OCI-LY1 (cell line): ENCODE results near the gene NR1H3.
A peak's percentile ranks its signal among the peaks of the same experiment; 100 is the strongest.
"Not testable (repeated sequence)": the region's sequence is repeated elsewhere in the genome, so short reads cannot be mapped to it uniquely, and the experiment has no call there.

Source experiments
- H2AFZ ChIP-seq: fragments of 200-600 bp; sonication (generic), shearing (Covaris generic); 2 replicates; pipeline ENCODE4 v1.6.0; 2014; ENCODE audit warnings: antibody characterized with exemption, mild to moderate bottlenecking, low read length
- H3F3A ChIP-seq: fragments of 200-600 bp; sonication (generic), shearing (Covaris generic); 2 replicates; pipeline ENCODE4 v1.6.0; 2014; ENCODE audit warnings: mild to moderate bottlenecking, antibody characterized with exemption, low read length, moderate library complexity; ENCODE audit not compliant: insufficient read depth
- H3K27ac ChIP-seq: fragments of 200-600 bp; sonication (generic); 2 replicates; pipeline ENCODE4 v1.5.1; 2014; ENCODE audit warnings: low read length, mixed run types, mild to moderate bottlenecking, low read depth; ENCODE audit not compliant: poor library complexity, severe bottlenecking
- H3K27me3 ChIP-seq: fragments of 200-600 bp; sonication (generic); 2 replicates; pipeline ENCODE4 v1.6.0; 2014; ENCODE audit warnings: antibody characterized with exemption, mild to moderate bottlenecking, low read length, moderate library complexity; ENCODE audit not compliant: insufficient read depth
- H3K36me3 ChIP-seq: fragments of 200-600 bp; sonication (generic); 2 replicates; pipeline ENCODE4 v1.6.1; 2014; ENCODE audit warnings: mild to moderate bottlenecking, antibody characterized with exemption, low read length, moderate library complexity, mixed read lengths; ENCODE audit not compliant: insufficient read depth
- H3K4me1 ChIP-seq: fragments of 200-600 bp; sonication (generic); 2 replicates; pipeline ENCODE4 v1.5.1; 2014; ENCODE audit warnings: mild to moderate bottlenecking, low read length, moderate library complexity; ENCODE audit not compliant: insufficient read depth, severe bottlenecking
- H3K4me2 ChIP-seq: fragments of 200-600 bp; sonication (generic), shearing (Covaris generic); 2 replicates; pipeline ENCODE4 v1.6.1; 2014; ENCODE audit warnings: low read length
- H3K4me3 ChIP-seq: fragments of 200-600 bp; sonication (generic); 2 replicates; pipeline ENCODE4 v1.5.1; 2014; ENCODE audit warnings: low read length, low read depth, mild to moderate bottlenecking, mixed read lengths; ENCODE audit not compliant: poor library complexity, severe bottlenecking
- H3K79me2 ChIP-seq: fragments of 200-600 bp; shearing (Covaris generic); 2 replicates; pipeline ENCODE4 v1.6.1; 2016; ENCODE audit warnings: mixed run types, low read length, mixed read lengths; ENCODE audit not compliant: insufficient read depth
- H3K9ac ChIP-seq: fragments of 200-600 bp; sonication (generic), shearing (Covaris generic); 2 replicates; pipeline ENCODE4 v1.6.1; 2014; ENCODE audit warnings: mild to moderate bottlenecking, low read length, mixed read lengths
- H3K9me2 ChIP-seq: fragments of 200-600 bp; sonication (generic), shearing (Covaris generic); 2 replicates; pipeline ENCODE4 v1.6.1; 2014; ENCODE audit warnings: low read depth, mild to moderate bottlenecking, low read length, mixed read lengths
- H3K9me3 ChIP-seq: fragments of 200-600 bp; shearing (Covaris generic); 2 replicates; pipeline ENCODE4 v1.6.1; 2014; ENCODE audit warnings: low read length, mixed read lengths
- H4K20me1 ChIP-seq: fragments of 200-600 bp; sonication (generic), shearing (Covaris generic); 2 replicates; pipeline ENCODE4 v1.6.0; 2016; ENCODE audit warnings: mild to moderate bottlenecking, low read length; ENCODE audit not compliant: insufficient read depth
- CTCF ChIP-seq: fragments of 200-600 bp; sonication (generic), shearing (Covaris generic); IDR thresholded peaks from 2 replicates; pipeline ENCODE4 v1.5.1; 2017; ENCODE audit warnings: mild to moderate bottlenecking, antibody characterized with exemption, low read length, moderate library complexity, mixed read lengths
- EZH2 ChIP-seq: fragments of 200-600 bp; sonication (generic), shearing (Covaris generic); IDR thresholded peaks from 2 replicates; pipeline ENCODE4 v1.8.0; 2017; ENCODE audit warnings: borderline replicate concordance, mixed run types, mild to moderate bottlenecking, antibody characterized with exemption, low read length, moderate library complexity, mixed read lengths

NR1H3 gene

GRCh38 chr11:47257517-47258316, at the start of gene NR1H3:
NR1H3 (plus strand) TSS chr11:47257996; CDS start chr11:47259217, 1,221 bp downstream.
- no peak for TF ChIP-seq EZH2
- peak; percentile 37; the same call in 1 of the 2 replicates for TF ChIP-seq CTCF
- Histone ChIP-seq H3K27ac (no peak within 1 kb of the TSS), H3K36me3 (no peaks in the 10 kb centered on the region), H4K20me1 (no peaks in the 10 kb centered on the region), H2AFZ (no peak within 1 kb of the TSS), H3K79me2 (no peaks in the 10 kb centered on the region), H3K27me3 (peaks cover 4% of the 10 kb centered on the region; the same call in 1 of the 2 replicates), H3K4me3 (no peak within 1 kb of the TSS), H3K9ac (no peak within 1 kb of the TSS), H3K4me2 (no peak within 1 kb of the TSS), H3K9me3 (no peaks in the 10 kb centered on the region), H3K4me1 (no peaks in the 10 kb centered on the region), H3K9me2 (no peaks in the 10 kb centered on the region), H3F3A (no peaks in the 10 kb centered on the region)

GRCh38 chr11:47208008-47208552, 49.7 kb upstream of the NR1H3 start:
- H2AFZ ChIP-seq, H3F3A ChIP-seq, H3K36me3 ChIP-seq, H3K27ac ChIP-seq, H3K4me1 ChIP-seq, H3K9me3 ChIP-seq, H3K9ac ChIP-seq, H3K27me3 ChIP-seq, H3K9me2 ChIP-seq, H3K4me2 ChIP-seq, H3K4me3 ChIP-seq, H3K79me2 ChIP-seq, H4K20me1 ChIP-seq: not testable (repeated sequence)

GRCh38 chr11:47208628-47209027, 49.2 kb upstream of the NR1H3 start:
- no peaks in the 10 kb centered on the region for H3K4me1 ChIP-seq
- no peaks in the 10 kb centered on the region for H3F3A ChIP-seq
- no peak overlapping the region for H3K27ac ChIP-seq
- H3K4me2 ChIP-seq = no peak overlapping the region
- H3K9me3 ChIP-seq = no peaks in the 10 kb centered on the region
- H3K79me2 ChIP-seq = no peaks in the 10 kb centered on the region
- no peaks in the 10 kb centered on the region for H3K9me2 ChIP-seq
- no peak overlapping the region for H2AFZ ChIP-seq
- H4K20me1 ChIP-seq = no peaks in the 10 kb centered on the region
- TF ChIP-seq CTCF (no peak), EZH2 (no peak)
- H3K36me3 ChIP-seq = no peaks in the 10 kb centered on the region
- H3K9ac ChIP-seq = no peak overlapping the region
- H3K4me3 ChIP-seq = no peak overlapping the region
- no peaks in the 10 kb centered on the region for H3K27me3 ChIP-seq
